ENCODE results near the gene IL24. TPM values are rescaled to one million over a fixed set of nuclear protein-coding genes. Genes with fewer than 3 reads are reported as not detected.
A peak's percentile ranks its signal among the peaks of the same experiment; 100 is the strongest.
"Not testable (repeated sequence)": the region's sequence is repeated elsewhere in the genome, so short reads cannot be mapped to it uniquely, and the experiment has no call there.

The IL24 gene
- total and polyA plus RNA-seq, 3 donors from 2014 or later: not detected

DNA sequence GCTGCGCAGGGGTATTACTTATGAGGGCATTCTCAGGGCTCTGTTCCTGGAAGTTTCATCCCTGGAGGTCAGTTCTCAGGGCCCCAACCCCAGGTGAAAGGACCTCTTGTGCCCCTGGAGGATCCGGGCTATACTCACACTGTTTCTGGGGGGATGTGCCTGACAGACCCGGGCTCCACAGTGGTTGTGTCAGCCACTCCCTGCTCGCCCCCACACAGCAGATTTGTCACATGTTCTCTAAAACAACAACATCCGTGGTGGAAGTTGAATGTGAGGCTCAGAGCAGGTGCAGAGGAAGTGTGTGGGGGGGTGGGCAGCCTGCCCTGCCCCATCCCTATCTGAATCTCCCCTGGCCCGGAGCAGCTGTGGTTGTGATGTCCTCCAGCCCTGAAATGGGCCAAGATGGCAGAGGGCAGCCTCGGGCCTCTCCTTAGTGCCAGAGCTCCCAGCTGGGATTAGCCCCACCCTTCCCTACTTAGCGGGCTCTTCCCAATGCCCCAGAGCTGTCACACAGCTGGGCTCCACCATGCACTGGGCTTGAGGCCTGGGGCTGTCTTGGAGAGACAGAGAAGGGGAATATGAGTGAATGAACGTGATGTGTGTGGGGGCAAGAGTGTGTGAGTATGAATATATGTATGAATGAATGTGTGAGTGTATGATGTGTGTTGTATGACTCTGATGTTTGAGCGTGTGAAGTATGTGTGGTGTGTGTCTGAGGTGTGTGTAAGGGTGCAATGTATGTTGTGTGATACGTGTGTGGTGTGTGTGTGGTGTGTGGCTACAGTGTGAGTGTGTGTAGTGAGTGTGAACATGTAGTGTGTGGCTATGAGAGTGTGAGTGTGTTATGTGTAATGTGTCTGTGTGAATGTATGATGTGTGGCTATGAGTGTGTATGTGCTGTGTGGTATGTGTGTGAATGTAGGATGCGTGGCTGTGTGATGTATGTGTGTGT, 26.0 kb downstream of the IL24 start:
- H3K27ac ChIP-seq: no peak overlapping the region
- intact Hi-C loops (cut with DNase I; ENCODE audit: low total_unique reads): no loop called here
- no peaks in the 10 kb centered on the region for H3K36me3 ChIP-seq (ENCODE audit: low read depth, missing control alignments)
- no peaks in the 10 kb centered on the region for H3K27me3 ChIP-seq
- 71 to 74% methylated on average over 6 to 12 of the region's 12 CpGs for WGBS, 2 donors
- H3K9me3 ChIP-seq: no peaks in the 10 kb centered on the region
- no peak for DNase-seq
- H3K4me3 ChIP-seq: no peak overlapping the region
- H3K4me1 ChIP-seq: no peaks in the 10 kb centered on the region
- TF ChIP-seq POLR2A (IDR thresholded peaks at IDR 0.05) (no peak), CTCF (IDR thresholded peaks at IDR 0.05) (no peak)

- DNase-seq; intact Hi-C loops (cut with DNase I; ENCODE audit: low total_unique reads); H3K9me3 ChIP-seq; H3K27ac ChIP-seq; H3K27me3 ChIP-seq; H3K4me1 ChIP-seq; H3K4me3 ChIP-seq; H3K36me3 ChIP-seq (ENCODE audit: low read depth, missing control alignments): not testable (repeated sequence)
- 68 to 76% methylated on average over 4 of the region's 4 CpGs for WGBS, 2 donors
Observed at GRCh38 chr1:206923961-206924557, 26.8 kb downstream of the IL24 start.

GRCh38 chr1:206924592-206925105, 27.4 kb downstream of the IL24 start:
- TF ChIP-seq POLR2A (IDR thresholded peaks at IDR 0.05) (no peak), CTCF (IDR thresholded peaks at IDR 0.05) (no peak)
- no peaks in the 10 kb centered on the region for H3K4me1 ChIP-seq
- no peaks in the 10 kb centered on the region for H3K27me3 ChIP-seq
- no peak overlapping the region for H3K27ac ChIP-seq
- no peaks in the 10 kb centered on the region for H3K36me3 ChIP-seq (ENCODE audit: low read depth, missing control alignments)
- no peak overlapping the region for H3K4me3 ChIP-seq
- 63 to 65% methylated on average over 8 of the region's 8 CpGs for WGBS, 2 donors
- intact Hi-C loops (cut with DNase I; ENCODE audit: low total_unique reads): no loop called here
- no peak for DNase-seq
- H3K9me3 ChIP-seq: no peaks in the 10 kb centered on the region

- WGBS, 2 donors: 69 to 73% methylated on average over 8 to 11 of the region's 11 CpGs
- Histone ChIP-seq H3K4me3 (no peak overlapping the region), H3K9me3 (no peaks in the 10 kb centered on the region), H3K27me3 (no peaks in the 10 kb centered on the region), H3K4me1 (no peaks in the 10 kb centered on the region), H3K36me3 (ENCODE audit: low read depth, missing control alignments) (no peaks in the 10 kb centered on the region), H3K27ac (no peak overlapping the region)
- intact Hi-C loops (cut with DNase I; ENCODE audit: low total_unique reads): no loop called here
- peak; percentile 57 for DNase-seq
- TF ChIP-seq POLR2A (IDR thresholded peaks at IDR 0.05) (no peak), CTCF (IDR thresholded peaks at IDR 0.05) (no peak)
Observed at GRCh38 chr1:206925106-206925736, 28.0 kb downstream of the IL24 start.

DNA sequence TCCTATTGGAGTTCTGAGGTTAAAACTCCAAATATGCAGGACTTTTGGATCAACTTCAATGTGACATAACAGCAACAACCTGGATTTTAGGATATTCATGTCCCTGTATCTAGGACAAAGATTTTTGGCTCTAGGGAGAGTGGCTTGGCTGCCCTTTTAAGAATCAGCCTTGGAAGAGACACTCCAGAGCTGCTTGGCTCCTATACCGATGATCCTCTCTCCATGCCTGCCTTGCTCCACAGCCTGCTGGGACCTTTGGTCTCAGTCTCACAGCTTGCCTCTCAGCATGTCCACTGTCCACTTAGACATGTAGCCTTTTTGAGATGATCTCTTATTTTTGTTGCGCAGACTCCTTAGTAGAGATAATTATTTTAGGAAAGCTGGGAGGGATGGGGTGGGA, 29.0 kb downstream of the IL24 start:
- Histone ChIP-seq H3K4me1 (no peaks in the 10 kb centered on the region), H3K27me3 (no peaks in the 10 kb centered on the region), H3K27ac (no peak overlapping the region), H3K4me3 (no peak overlapping the region), H3K36me3 (ENCODE audit: low read depth, missing control alignments) (no peaks in the 10 kb centered on the region), H3K9me3 (no peaks in the 10 kb centered on the region)
- WGBS, 2 donors: 50 to 60% methylated on average over 2 of the region's 2 CpGs
- intact Hi-C loops (cut with DNase I; ENCODE audit: low total_unique reads): no loop called here
- TF ChIP-seq POLR2A (IDR thresholded peaks at IDR 0.05): no peak
- TF ChIP-seq CTCF (IDR thresholded peaks at IDR 0.05): no peak
- DNase-seq: no peak

All from testis (tissue), 3 donors.